ENCODE data around the gene PPP1R36.
A peak's percentile ranks its signal among the peaks of the same experiment; 100 is the strongest.

DNA sequence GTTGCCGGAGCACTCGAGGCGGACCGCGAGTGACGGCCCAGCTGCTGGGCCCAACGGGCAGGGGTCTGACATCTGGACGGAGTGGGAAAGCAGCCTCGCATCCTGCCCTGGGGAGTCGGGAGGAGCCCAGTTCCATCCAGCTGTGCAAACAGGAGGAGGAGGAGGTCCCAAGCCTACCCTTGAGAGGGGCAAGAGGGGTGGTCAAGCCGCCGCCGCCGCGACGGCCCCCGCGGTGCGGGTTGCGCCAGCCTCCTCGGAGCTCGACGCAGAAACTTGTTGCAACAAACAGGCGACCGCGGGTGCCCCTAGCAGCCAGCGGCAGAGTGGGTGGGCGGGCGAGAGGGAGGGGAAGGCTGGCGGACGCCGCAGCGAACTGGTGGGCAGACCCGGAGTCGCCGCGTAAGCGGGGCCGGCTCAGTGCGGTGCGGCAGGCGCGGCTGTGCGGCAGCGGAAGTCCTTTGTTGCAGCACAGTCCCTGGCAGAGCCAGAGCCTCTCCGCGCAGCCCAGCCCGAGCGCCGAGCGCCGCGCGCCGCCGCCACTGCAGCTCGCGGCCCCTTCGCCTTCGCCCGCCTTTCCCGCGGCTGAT lies 45.4 kb upstream of the PPP1R36 start, which contains the start of gene ZBTB1:
- TF ChIP-seq, protein P1, sequence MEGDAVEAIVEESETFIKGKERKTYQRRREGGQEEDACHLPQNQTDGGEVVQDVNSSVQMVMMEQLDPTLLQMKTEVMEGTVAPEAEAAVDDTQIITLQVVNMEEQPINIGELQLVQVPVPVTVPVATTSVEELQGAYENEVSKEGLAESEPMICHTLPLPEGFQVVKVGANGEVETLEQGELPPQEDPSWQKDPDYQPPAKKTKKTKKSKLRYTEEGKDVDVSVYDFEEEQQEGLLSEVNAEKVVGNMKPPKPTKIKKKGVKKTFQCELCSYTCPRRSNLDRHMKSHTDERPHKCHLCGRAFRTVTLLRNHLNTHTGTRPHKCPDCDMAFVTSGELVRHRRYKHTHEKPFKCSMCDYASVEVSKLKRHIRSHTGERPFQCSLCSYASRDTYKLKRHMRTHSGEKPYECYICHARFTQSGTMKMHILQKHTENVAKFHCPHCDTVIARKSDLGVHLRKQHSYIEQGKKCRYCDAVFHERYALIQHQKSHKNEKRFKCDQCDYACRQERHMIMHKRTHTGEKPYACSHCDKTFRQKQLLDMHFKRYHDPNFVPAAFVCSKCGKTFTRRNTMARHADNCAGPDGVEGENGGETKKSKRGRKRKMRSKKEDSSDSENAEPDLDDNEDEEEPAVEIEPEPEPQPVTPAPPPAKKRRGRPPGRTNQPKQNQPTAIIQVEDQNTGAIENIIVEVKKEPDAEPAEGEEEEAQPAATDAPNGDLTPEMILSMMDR (IDR thresholded peaks at IDR 0.05; ENCODE audit: extremely low read depth in 1 of 2, insufficient read depth in 1 of 2, low read depth in 1 of 2, low read length in 2 of 2), result no peak
- peak; percentile 80 for TF ChIP-seq POLR2A (IDR thresholded peaks at IDR 0.05; ENCODE audit: low read depth, low read length)
- TF ChIP-seq POLR2AphosphoS5 (IDR thresholded peaks at IDR 0.05; ENCODE audit: insufficient read depth, low read depth, low read length), result peak; percentile 88
- no peak for TF ChIP-seq MYC (IDR thresholded peaks at IDR 0.05; ENCODE audit: low read depth, low read length)
- TF ChIP-seq EZH2 (IDR thresholded peaks at IDR 0.05; ENCODE audit: borderline replicate concordance, low read depth, low read length, severe bottlenecking), result no peak
- TF ChIP-seq, protein P2, sequence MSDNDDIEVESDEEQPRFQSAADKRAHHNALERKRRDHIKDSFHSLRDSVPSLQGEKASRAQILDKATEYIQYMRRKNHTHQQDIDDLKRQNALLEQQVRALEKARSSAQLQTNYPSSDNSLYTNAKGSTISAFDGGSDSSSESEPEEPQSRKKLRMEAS (IDR thresholded peaks at IDR 0.05; ENCODE audit: insufficient read depth, insufficient read length), result no peak
- no peak for TF ChIP-seq FOS (IDR thresholded peaks at IDR 0.05; ENCODE audit: borderline replicate concordance, insufficient read depth, low read length)
